Astrocyte of the cerebellum (primary cell): ENCODE measurements around the gene C16orf95.

Experiments used
- DNase-seq: peaks from one replicate; pipeline ENCODE4 v3.0.0-alpha.2; 2011; ENCODE audit warnings: low read depth
- H3K4me3 ChIP-seq: 2 replicates; pipeline ENCODE4 v1.5.1; 2011; ENCODE audit warnings: mild to moderate bottlenecking, low read depth, low read length, moderate library complexity
- in situ Hi-C: cut with HindIII; loops from 2 replicates; pipeline ENCODE4 v1.10.0; 2017; ENCODE audit warnings: low sequenced_read_pairs
- TF ChIP-seq, protein P1 (sequence below): IDR thresholded peaks from 2 replicates; pipeline ENCODE4 v1.5.1; 2012; ENCODE audit warnings: low read length, low read depth, moderate library complexity, mild to moderate bottlenecking; ENCODE audit errors: missing control alignments

C16orf95 gene

DNA sequence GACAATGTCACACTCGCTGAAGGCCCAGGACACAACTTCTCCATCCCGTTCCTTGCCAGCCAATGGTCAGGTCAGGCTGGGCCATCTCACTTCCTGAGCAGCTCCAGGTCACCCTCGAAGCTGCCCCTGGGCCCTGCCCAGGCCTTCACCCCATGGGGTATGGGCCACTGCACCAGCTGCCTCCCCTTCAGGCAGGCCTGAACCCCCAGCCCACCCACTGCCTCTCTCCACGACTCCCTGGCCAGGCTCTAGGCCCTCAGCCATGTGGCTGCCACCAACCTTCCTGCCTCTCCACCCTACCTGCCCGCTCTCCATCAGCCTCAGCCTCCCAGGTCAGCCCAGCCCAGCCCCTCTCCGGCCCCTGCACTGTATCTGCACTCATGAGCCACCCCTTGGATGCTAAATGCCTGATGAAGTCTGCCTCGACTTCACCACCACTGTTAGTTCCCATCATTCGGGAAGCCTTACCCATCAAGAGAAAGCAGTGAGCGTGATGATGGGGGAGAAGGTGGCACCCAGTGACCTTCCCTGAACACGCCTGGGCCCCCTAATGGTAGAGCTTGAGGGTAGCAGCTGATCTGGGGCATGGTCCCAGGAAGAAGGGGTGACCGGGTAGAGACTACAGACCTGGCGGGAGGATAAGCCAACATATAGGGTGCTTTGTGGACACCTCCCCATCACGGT, 30.9 kb upstream of the C16orf95 start:
- TF ChIP-seq, protein P1, sequence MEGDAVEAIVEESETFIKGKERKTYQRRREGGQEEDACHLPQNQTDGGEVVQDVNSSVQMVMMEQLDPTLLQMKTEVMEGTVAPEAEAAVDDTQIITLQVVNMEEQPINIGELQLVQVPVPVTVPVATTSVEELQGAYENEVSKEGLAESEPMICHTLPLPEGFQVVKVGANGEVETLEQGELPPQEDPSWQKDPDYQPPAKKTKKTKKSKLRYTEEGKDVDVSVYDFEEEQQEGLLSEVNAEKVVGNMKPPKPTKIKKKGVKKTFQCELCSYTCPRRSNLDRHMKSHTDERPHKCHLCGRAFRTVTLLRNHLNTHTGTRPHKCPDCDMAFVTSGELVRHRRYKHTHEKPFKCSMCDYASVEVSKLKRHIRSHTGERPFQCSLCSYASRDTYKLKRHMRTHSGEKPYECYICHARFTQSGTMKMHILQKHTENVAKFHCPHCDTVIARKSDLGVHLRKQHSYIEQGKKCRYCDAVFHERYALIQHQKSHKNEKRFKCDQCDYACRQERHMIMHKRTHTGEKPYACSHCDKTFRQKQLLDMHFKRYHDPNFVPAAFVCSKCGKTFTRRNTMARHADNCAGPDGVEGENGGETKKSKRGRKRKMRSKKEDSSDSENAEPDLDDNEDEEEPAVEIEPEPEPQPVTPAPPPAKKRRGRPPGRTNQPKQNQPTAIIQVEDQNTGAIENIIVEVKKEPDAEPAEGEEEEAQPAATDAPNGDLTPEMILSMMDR, result no peak
- no peak for DNase-seq
- in situ Hi-C loops, result no loop called here

DNA sequence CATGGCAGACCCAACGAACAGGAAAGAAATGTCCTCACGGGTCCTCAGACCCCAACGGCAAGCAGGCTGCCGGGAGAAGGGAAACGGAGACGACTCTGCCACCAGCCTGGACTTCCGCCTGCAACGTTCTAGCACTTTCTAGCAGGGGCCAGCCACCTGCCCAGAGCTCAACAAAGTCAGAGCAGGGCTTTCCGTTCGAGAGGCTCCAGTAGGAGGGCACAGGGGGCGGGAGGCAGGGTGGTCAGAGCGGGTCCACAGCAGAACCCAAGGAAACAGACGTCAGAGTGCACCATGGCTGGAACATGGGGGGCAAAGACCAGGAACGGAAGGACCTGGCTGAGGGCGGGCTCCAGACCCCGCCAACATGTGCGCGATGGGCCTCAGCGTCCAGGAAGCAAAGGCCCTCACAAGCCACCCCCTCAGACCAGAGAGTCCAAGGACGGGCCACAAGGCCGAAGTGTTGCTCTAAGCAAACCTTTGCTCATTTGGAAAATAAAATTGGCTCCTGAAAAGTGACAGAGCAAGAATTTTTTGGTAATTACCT, 29.4 kb upstream of the C16orf95 start:
- DNase-seq, result no peak
- H3K4me3 ChIP-seq, result no peak overlapping the region
- TF ChIP-seq, protein P1, result no peak
- in situ Hi-C loops, result no loop called here

More for the DNA sequence above, 30.9 kb upstream of the C16orf95 start:
- no peak overlapping the region for H3K4me3 ChIP-seq

DNA sequence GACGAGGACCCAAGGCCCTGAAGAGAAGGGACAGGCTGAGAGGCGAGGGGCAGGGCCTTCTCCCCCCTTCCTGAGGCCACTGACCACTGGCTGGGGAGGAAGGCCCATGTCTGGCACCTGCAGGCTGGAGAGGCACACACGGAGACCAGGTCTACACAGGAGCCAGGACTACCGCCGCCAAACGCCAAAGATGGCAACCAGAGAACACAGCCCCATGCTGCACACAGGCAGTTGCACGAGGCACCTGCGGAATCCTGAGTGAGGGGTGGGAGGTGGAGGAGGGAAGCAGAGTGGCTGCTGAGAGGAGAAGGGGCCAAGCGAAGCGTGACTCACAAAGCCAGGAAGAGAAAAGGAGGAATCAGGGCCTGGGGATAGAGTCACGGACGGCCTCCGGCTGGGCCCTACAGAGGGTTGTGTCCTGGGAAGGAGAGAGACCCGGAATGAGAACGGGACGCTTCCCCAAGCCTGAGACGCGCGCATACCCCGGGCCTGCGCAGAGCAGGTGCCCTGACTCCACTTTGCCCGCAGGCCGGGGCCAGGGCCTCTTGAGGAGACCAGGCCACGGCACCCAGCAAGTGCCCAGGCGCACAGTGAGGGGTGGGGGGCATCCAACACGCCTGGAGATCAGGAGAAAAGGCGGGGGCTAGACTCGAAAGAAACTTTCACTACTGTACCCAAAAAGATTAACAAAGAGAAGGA, 28.7 kb upstream of the C16orf95 start:
- no peak for DNase-seq
- in situ Hi-C loops, result no loop called here
- H3K4me3 ChIP-seq, result no peak overlapping the region
- TF ChIP-seq, protein P1, result no peak

DNA sequence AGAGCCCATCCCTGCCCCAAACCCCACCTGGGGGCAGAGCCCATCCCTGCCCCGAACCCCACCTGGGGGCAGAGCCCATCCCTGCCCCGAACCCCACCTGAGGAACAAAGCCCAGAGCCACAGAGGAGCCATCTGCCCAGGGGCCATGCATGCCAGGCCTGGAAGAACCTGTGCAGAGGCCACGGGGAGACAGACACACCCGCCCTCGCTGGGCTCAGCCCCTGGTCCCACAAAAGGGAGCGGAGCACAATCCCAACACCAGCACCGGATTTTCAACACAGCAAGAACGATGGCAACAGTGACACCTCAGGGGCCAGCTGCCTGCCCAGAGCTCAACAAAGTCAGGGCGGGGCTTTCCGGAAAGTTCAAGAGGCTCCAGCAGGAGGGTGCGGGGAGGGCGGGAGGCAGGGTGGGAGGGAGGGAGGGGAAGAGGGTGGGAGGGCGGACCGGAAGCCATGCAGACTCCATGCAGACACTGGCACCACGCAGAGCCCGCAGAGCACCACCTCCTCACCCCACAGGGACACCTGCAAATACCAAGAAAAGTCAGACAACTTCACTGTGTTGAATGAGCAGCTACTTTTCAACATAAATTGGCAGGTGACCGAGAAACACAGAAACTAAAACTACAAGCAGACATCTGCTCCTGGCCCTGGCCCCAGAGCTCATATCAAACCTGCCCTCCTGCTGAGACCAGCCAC, 27.9 kb upstream of the C16orf95 start:
- TF ChIP-seq, protein P1, result no peak
- H3K4me3 ChIP-seq, result no peak overlapping the region
- DNase-seq, result no peak
- in situ Hi-C loops, result no loop called here

DNA sequence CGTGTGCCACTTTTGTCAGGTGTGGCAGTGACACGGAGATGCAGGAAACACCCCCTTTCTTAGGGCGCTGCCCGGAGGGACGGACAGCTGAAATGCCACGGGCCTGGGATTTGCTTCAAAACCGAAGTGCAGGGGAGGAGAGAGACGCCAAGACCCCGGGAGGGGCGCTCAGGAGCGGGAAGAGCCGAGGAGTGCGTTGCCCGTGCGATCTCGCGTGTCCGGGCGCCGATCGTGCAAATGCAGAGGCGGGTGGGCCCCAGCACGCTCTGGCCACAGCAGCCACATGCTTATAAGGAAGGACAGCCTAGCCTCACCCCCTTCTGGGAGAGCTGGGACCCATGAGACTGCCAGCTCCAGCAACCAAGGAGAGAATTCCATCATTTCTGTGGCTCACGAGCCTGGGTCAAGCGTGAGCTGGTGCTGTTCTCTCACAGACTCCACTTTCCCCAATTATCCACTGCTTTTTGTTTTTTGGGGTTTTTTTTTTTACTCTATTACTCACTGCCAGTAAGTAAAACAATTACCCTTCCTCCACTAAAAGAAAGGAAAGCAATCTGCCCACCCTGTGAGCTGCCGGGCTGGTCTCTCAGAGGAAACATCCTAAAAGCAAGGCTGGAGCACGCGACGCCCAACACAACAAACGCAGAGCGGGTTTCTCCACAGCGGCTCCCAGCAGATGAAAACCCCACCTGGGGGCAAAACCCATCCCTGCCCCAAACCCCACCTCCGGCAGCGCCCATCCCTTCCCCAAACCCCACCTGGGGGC, 27.2 kb upstream of the C16orf95 start:
- TF ChIP-seq, protein P1, result no peak
- no peak for DNase-seq
- no peak overlapping the region for H3K4me3 ChIP-seq
- in situ Hi-C loops, result no loop called here

DNA sequence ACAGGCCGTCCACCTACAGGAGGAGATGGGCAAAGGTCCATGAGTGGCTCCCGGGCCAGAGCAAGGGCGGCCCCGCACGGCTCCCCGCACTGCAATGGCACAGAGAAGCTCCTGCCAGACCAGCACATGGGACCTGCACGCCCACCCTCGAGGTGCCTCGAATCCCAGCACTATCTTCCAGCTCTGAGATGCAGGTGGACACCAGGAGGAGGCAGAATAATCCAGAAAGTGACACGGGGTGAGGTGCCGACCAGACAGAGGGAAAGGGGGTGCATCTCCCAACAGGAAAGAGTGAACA, 26.5 kb upstream of the C16orf95 start:
- in situ Hi-C loops, result no loop called here
- TF ChIP-seq, protein P1, result no peak
- no peak overlapping the region for H3K4me3 ChIP-seq
- no peak for DNase-seq
